Hypothalamus (tissue), 51 donors: Measurements from ENCODE around the gene IQGAP2.
"Not testable (repeated sequence)": the region's sequence is repeated elsewhere in the genome, so short reads cannot be mapped to it uniquely, and the experiment has no call there.

Experiments used
- DNase-seq, 51 donors: peaks; one replicate each; lab custom pipeline; 2025; lab: John Stamatoyannopoulos, UW

IQGAP2 gene

GRCh38 chr5:76402886-76403765, at the start of gene IQGAP2:
TSS of gene IQGAP2 (plus strand) at chr5:76403285. CDS start at chr5:76403546, 261 bp downstream.
- DNase-seq = peak in 34 of 51 donors; percentile 4 to 55 (median 20)

GRCh38 chr5:76356887-76357286, 46.2 kb upstream of the IQGAP2 start:
- no peak for DNase-seq

GRCh38 chr5:76363352-76364225, 39.5 kb upstream of the IQGAP2 start:
- no peak for DNase-seq

GRCh38 chr5:76364226-76364589, 38.9 kb upstream of the IQGAP2 start:
- no peak for DNase-seq

- DNase-seq = no peak
These were observed 37.5 kb upstream of the IQGAP2 start for GRCh38 chr5:76365561-76365960.

- no peak for DNase-seq
These were observed 36.5 kb upstream of the IQGAP2 start for GRCh38 chr5:76366596-76366995.

GRCh38 chr5:76367623-76368371, 35.3 kb upstream of the IQGAP2 start:
- DNase-seq = no peak

GRCh38 chr5:76368941-76369340, 34.1 kb upstream of the IQGAP2 start:
- no peak for DNase-seq

- DNase-seq = not testable (repeated sequence)
These were observed 33.4 kb upstream of the IQGAP2 start for GRCh38 chr5:76369668-76370067.

GRCh38 chr5:76371960-76372322, 31.1 kb upstream of the IQGAP2 start:
- no peak for DNase-seq

GRCh38 chr5:76372323-76373054, 30.6 kb upstream of the IQGAP2 start:
- DNase-seq = peak in 1 of 51 donors; percentile 21

- no peak for DNase-seq
These were observed 26.8 kb upstream of the IQGAP2 start for GRCh38 chr5:76376148-76376865.

- DNase-seq = no peak
These were observed 26.2 kb upstream of the IQGAP2 start for GRCh38 chr5:76376866-76377230.

- DNase-seq = no peak
These were observed 24.7 kb upstream of the IQGAP2 start for GRCh38 chr5:76378355-76378754.

GRCh38 chr5:76379316-76379715, 23.8 kb upstream of the IQGAP2 start:
- no peak for DNase-seq

GRCh38 chr5:76379855-76380254, 23.2 kb upstream of the IQGAP2 start:
- no peak for DNase-seq

GRCh38 chr5:76380346-76381066, 22.6 kb upstream of the IQGAP2 start:
- no peak for DNase-seq

GRCh38 chr5:76383126-76383832, 19.8 kb upstream of the IQGAP2 start:
- DNase-seq = no peak
